ENCODE measurements around the gene SMAD9.

SMAD9 gene

DNA sequence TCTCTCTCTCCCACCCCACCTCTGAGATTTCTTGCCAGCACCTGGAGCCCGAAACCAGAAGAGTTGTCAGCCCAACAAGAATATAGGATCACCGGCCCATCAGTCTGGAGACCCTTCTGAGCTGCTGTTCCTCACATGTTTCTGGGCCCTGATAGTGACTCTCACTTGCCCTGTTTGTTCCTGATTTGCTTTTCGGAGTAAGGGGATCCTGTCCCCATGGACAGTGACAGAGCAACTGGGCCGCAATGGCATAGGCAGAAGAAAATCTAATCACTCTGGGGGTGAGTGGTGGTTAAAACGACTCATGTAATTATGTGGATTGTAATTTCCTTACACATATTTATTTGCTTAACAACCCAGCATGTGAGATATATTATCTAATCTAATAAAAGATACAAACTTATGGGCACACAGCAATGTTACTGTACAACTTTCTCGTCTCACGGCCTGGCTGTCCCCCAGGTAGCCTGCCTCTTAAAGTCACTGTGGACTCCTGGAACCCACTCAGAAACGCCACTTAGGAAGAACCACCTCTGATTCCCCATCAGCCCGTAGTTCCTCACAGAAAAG, 663 bp upstream of the SMAD9 start:
- H3K9me3 ChIP-seq (ENCODE audit: control insufficient read depth, low read length) = no peaks in the 10 kb centered on the region
- peaks cover 11% of the 10 kb centered on the region for H3K4me1 ChIP-seq (ENCODE audit: control insufficient read depth, insufficient read depth, low read length)
- peak; percentile 15 for DNase-seq (ENCODE audit: low read depth)
- H3K27me3 ChIP-seq (replicated peaks; ENCODE audit: control insufficient read depth, insufficient read depth, low read length) = no peaks in the 10 kb centered on the region
- peak overlapping the region; percentile 54 for H3K9ac ChIP-seq (ENCODE audit: low read length)
- H3K36me3 ChIP-seq (ENCODE audit: control insufficient read depth, insufficient read depth, low read length, severe bottlenecking) = no peaks in the 10 kb centered on the region
- H3K4me3 ChIP-seq (ENCODE audit: low read length) = peak overlapping the region; percentile 63

DNA sequence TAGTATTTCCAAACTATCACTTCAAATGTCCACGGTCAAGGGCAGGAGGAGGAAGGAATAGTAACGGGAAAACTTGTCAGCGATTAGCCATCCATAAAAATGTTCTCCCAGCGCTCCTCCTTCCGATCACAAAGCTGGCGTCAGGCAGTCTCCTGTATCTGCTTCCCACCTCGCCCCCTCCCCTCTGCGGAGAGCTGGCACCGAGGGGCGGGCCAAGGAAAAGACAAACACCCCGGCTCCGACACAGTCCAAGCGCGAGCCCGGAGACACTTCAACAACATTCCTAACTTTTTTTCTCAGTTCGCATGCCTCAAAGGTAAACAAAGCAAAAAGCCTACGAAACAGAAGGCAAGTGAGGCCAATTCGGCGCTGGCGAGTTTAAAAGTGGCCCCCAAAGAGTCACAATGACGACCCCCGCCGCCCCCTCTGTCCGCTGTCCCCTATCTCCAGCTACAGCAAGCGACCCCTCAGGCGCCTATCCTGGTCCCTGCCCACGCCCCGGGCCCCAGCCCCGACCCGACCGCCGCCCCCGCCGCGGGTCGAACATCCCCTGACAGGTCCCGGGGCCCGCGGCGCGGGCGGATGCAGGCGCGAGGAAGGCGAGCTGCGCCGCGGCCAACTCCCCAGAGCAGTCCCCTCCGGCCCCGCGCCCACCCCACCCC, 736 bp downstream of the SMAD9 start:
- DNase-seq (ENCODE audit: low read depth) = peak; percentile 70
- Histone ChIP-seq H3K9me3 (ENCODE audit: control insufficient read depth, low read length) (no peaks in the 10 kb centered on the region), H3K36me3 (ENCODE audit: control insufficient read depth, insufficient read depth, low read length, severe bottlenecking) (no peaks in the 10 kb centered on the region), H3K4me1 (ENCODE audit: control insufficient read depth, insufficient read depth, low read length) (peaks cover 11% of the 10 kb centered on the region), H3K4me3 (ENCODE audit: low read length) (peak overlapping the region; percentile 90), H3K9ac (ENCODE audit: low read length) (peak overlapping the region; percentile 77), H3K27me3 (replicated peaks; ENCODE audit: control insufficient read depth, insufficient read depth, low read length) (no peaks in the 10 kb centered on the region)

DNA sequence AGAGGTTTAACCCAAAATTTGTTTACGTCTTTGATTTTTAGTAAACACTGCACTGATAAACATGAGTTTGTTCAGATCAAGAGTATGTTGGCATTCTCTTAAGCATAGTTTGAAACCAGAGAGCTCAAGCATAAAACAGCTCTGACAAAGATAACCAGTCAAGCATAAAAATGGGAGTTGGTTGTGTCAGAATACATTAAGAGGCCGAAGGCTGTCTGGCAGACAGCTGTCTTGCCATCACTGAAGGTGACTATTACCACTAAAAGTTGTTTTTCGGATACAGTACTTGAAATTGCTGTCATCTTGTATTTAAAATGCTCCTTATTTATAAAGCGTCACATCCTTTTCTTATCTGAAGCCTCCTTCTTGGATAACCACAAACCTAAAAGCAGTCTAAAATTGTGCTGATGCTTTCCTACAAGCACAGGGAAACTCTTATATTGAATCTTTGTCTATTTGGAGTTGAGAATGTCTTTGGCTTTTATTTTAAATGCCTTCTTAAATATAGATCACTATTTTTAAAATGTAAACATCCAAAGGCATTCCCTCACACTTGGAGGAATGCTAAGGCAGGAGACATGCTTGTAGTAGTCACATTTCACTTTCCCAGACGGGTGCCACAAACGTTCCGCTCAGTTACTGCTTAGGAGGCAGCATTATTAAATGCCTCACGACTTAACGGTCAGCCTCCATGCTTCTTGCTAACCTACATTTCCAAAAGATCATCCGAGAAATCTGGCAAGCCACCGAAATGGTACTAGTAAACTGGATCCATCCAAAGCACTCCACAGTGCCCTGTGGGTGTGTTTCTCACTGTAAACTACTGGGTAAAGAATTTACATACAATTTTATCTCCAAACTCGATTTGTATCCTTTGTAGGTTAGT, 1.5 kb downstream of the SMAD9 start:
- H3K4me1 ChIP-seq (ENCODE audit: control insufficient read depth, insufficient read depth, low read length) = peaks cover 11% of the 10 kb centered on the region
- H3K4me3 ChIP-seq (ENCODE audit: low read length) = peak overlapping the region; percentile 90
- no peaks in the 10 kb centered on the region for H3K27me3 ChIP-seq (replicated peaks; ENCODE audit: control insufficient read depth, insufficient read depth, low read length)
- H3K36me3 ChIP-seq (ENCODE audit: control insufficient read depth, insufficient read depth, low read length, severe bottlenecking) = no peaks in the 10 kb centered on the region
- no peaks in the 10 kb centered on the region for H3K9me3 ChIP-seq (ENCODE audit: control insufficient read depth, low read length)
- DNase-seq (ENCODE audit: low read depth) = peak; percentile 67
- H3K9ac ChIP-seq (ENCODE audit: low read length) = peak overlapping the region; percentile 77

DNA sequence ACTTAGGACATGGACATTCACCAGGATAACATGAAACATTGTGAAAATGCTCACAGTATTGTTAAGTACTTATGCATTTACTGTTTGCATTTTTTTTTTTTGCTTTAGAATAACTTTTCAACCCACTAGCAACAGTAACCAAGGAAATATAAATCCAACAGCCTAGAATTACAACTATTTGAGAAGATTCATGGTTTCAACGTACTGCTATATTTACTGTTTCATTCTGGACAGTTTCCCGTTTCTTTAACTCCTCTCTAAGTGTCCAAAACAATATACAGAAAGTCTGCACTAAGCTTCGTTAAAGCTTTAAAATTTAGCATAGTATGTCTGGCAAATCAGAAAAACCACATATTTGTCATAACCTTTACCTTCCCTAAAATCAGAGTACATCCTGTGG, 2.7 kb downstream of the SMAD9 start:
- Histone ChIP-seq H3K27me3 (replicated peaks; ENCODE audit: control insufficient read depth, insufficient read depth, low read length) (no peaks in the 10 kb centered on the region), H3K4me3 (ENCODE audit: low read length) (no peak overlapping the region), H3K36me3 (ENCODE audit: control insufficient read depth, insufficient read depth, low read length, severe bottlenecking) (no peaks in the 10 kb centered on the region), H3K9ac (ENCODE audit: low read length) (no peak overlapping the region), H3K9me3 (ENCODE audit: control insufficient read depth, low read length) (no peaks in the 10 kb centered on the region), H3K4me1 (ENCODE audit: control insufficient read depth, insufficient read depth, low read length) (peaks cover 11% of the 10 kb centered on the region)
- DNase-seq (ENCODE audit: low read depth) = no peak

DNA sequence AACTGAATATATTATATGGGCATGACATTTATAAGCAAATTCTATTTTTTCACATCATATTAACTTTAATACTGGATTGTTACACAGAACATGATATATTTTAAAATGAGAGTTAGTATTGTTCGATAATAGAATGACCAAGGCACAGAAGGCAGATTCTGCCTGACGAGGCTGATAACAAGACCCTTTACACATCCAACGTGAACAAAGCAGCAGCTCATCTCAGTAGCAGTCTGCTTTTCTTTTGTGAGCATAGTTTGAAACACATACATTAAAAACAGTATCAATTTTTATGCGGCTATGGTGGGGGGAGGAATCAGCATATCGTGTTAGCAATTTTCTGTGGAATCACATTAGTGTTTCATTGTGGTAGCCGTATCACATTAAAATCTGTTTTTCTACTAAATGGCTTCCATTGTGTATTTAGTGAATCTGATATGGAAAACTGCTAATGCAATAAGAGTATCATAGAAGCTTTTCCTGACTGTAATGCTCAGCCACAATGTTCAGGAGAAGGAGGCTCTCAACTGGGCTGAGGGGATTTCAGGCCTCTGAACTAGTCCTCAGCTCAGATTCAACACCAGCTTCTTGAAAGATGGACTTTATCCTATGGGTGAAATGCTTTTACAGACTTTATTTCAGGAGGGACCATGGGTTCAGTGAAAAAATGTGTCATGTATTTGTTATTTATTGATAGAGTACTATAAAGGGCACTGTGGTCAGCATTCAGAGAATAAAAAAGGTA, 4.0 kb downstream of the SMAD9 start:
- DNase-seq (ENCODE audit: low read depth) = no peak
- H3K27me3 ChIP-seq (replicated peaks; ENCODE audit: control insufficient read depth, insufficient read depth, low read length) = no peaks in the 10 kb centered on the region
- no peaks in the 10 kb centered on the region for H3K9me3 ChIP-seq (ENCODE audit: control insufficient read depth, low read length)
- no peak overlapping the region for H3K4me3 ChIP-seq (ENCODE audit: low read length)
- H3K36me3 ChIP-seq (ENCODE audit: control insufficient read depth, insufficient read depth, low read length, severe bottlenecking) = no peaks in the 10 kb centered on the region
- H3K9ac ChIP-seq (ENCODE audit: low read length) = no peak overlapping the region
- H3K4me1 ChIP-seq (ENCODE audit: control insufficient read depth, insufficient read depth, low read length) = peaks cover 11% of the 10 kb centered on the region

DNA sequence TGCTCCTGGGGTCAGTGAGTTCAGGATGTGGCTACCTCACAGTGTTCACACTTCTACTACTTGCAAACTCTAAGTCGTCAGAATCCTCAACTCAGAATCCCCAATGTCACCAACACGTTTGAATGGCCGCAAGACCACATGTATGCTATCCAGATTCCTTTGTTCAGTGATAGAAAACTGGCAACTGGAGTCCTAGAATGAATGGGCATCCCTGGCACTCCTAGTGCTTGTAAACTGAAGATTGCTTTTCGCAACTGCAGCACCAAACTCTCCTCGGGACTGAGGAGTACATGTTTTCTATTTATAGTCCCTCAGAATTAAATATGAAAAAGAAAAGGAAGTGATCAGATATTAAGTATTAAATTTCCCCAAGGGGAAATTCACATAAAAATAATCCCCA, 4.9 kb downstream of the SMAD9 start:
- H3K4me1 ChIP-seq (ENCODE audit: control insufficient read depth, insufficient read depth, low read length) = peaks cover 11% of the 10 kb centered on the region
- H3K9ac ChIP-seq (ENCODE audit: low read length) = no peak overlapping the region
- no peak for DNase-seq (ENCODE audit: low read depth)
- H3K4me3 ChIP-seq (ENCODE audit: low read length) = no peak overlapping the region
- H3K9me3 ChIP-seq (ENCODE audit: control insufficient read depth, low read length) = no peaks in the 10 kb centered on the region
- H3K36me3 ChIP-seq (ENCODE audit: control insufficient read depth, insufficient read depth, low read length, severe bottlenecking) = no peaks in the 10 kb centered on the region
- H3K27me3 ChIP-seq (replicated peaks; ENCODE audit: control insufficient read depth, insufficient read depth, low read length) = no peaks in the 10 kb centered on the region

DNA sequence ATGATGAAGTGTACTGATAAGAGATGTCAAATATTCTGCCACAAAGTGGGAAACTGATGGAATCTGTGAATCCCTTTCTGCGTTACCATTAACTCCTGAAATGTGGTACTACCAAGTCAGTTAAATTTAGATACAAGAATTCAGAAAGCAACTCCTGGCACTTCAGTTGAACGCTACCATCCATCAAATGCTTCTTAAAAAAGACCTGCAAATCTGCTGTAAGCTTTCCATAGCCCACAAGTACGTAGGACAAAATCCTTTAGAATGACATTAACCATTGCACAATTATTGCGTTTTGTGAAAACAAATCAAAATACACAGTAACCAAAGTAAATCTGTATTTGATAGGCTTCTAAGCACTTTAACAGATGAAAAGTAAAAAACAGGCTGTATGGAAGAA, 5.4 kb downstream of the SMAD9 start:
- peaks cover 11% of the 10 kb centered on the region for H3K4me1 ChIP-seq (ENCODE audit: control insufficient read depth, insufficient read depth, low read length)
- no peaks in the 10 kb centered on the region for H3K27me3 ChIP-seq (replicated peaks; ENCODE audit: control insufficient read depth, insufficient read depth, low read length)
- DNase-seq (ENCODE audit: low read depth) = no peak
- no peak overlapping the region for H3K4me3 ChIP-seq (ENCODE audit: low read length)
- no peak overlapping the region for H3K9ac ChIP-seq (ENCODE audit: low read length)
- H3K9me3 ChIP-seq (ENCODE audit: control insufficient read depth, low read length) = no peaks in the 10 kb centered on the region
- H3K36me3 ChIP-seq (ENCODE audit: control insufficient read depth, insufficient read depth, low read length, severe bottlenecking) = no peaks in the 10 kb centered on the region

DNA sequence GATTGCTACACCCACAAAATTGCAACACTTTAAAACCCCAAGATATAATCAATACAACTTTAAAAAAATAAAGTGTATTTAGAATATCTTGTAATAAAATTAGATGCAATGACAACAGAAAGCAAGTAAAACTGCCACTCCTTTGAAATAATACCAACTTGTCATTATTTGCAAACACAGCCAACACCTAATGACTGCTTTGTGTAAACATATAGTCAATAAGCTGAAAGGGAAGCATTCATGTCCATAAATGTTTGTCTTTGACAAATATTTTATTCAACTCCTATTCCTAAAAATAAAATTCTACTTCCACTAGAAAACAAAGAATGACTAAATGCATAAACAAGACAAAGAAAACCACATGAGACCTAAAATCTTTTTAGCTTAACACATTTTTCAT, 6.6 kb downstream of the SMAD9 start:
- no peak overlapping the region for H3K4me3 ChIP-seq (ENCODE audit: low read length)
- no peaks in the 10 kb centered on the region for H3K27me3 ChIP-seq (replicated peaks; ENCODE audit: control insufficient read depth, insufficient read depth, low read length)
- no peak overlapping the region for H3K9ac ChIP-seq (ENCODE audit: low read length)
- DNase-seq (ENCODE audit: low read depth) = no peak
- no peaks in the 10 kb centered on the region for H3K9me3 ChIP-seq (ENCODE audit: control insufficient read depth, low read length)
- no peaks in the 10 kb centered on the region for H3K36me3 ChIP-seq (ENCODE audit: control insufficient read depth, insufficient read depth, low read length, severe bottlenecking)
- peaks cover 8% of the 10 kb centered on the region for H3K4me1 ChIP-seq (ENCODE audit: control insufficient read depth, insufficient read depth, low read length)

DNA sequence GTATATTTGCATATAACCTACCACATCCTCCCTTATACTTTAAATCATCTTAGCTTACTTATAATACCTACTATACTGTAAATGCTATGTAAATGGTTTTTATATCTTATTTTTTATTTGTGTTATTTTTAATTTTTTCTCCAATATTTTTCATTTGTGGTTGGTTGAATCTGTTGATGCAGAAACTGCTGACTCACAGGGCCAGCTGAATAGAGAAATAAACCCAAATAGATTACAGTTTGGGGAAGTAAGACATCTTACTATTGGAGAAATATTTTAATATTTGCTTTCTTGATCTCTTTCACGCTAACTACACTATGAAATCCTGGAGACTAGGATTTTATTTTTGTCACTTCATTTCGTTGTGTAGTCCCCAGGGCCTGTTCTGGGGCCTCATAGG, 7.1 kb downstream of the SMAD9 start:
- no peaks in the 10 kb centered on the region for H3K9me3 ChIP-seq (ENCODE audit: control insufficient read depth, low read length)
- peaks cover 8% of the 10 kb centered on the region for H3K4me1 ChIP-seq (ENCODE audit: control insufficient read depth, insufficient read depth, low read length)
- H3K36me3 ChIP-seq (ENCODE audit: control insufficient read depth, insufficient read depth, low read length, severe bottlenecking) = no peaks in the 10 kb centered on the region
- no peak for DNase-seq (ENCODE audit: low read depth)
- no peak overlapping the region for H3K4me3 ChIP-seq (ENCODE audit: low read length)
- no peaks in the 10 kb centered on the region for H3K27me3 ChIP-seq (replicated peaks; ENCODE audit: control insufficient read depth, insufficient read depth, low read length)
- no peak overlapping the region for H3K9ac ChIP-seq (ENCODE audit: low read length)

DNA sequence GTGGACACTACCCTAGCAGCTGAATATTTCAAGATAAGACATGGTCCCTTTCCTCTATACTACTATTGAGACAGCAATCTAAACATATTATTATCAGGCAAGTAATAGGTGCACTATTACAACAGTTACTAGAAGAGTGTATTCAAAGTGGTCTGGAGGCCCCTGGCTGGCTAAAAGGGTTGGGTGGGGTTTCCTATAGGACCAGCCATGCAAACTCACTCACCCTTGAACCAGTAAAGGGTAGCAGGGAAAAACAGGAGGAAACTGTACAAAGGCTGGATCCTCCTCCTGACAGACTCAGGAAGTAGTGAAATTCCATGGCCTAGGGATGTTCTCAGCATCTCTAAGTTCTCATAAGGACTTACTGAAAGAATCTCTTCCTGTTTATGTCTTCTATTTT, 7.7 kb downstream of the SMAD9 start:
- no peak overlapping the region for H3K4me3 ChIP-seq (ENCODE audit: low read length)
- H3K27me3 ChIP-seq (replicated peaks; ENCODE audit: control insufficient read depth, insufficient read depth, low read length) = no peaks in the 10 kb centered on the region
- H3K9me3 ChIP-seq (ENCODE audit: control insufficient read depth, low read length) = no peaks in the 10 kb centered on the region
- H3K4me1 ChIP-seq (ENCODE audit: control insufficient read depth, insufficient read depth, low read length) = peaks cover 2% of the 10 kb centered on the region
- no peaks in the 10 kb centered on the region for H3K36me3 ChIP-seq (ENCODE audit: control insufficient read depth, insufficient read depth, low read length, severe bottlenecking)
- DNase-seq (ENCODE audit: low read depth) = no peak
- H3K9ac ChIP-seq (ENCODE audit: low read length) = no peak overlapping the region

DNA sequence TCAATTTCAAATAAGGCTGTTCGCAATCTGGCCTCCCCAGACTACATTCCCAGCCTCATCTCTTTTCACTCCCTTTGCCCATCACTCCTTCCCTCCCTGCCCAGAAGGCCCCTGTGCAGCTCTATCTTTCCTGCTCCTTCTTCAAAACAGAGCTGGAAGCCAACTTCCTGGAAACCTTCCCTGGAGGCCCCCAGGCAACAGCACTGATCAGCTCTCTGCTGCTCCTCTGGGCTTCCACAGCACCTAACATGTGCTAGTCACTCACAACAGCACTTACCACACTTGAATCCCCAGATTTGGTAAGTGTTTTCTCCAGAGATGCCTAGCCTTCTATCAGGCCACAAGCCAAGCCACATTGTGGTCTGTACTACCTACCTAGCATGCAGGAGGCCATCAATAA, 9.5 kb downstream of the SMAD9 start:
- Histone ChIP-seq H3K36me3 (ENCODE audit: control insufficient read depth, insufficient read depth, low read length, severe bottlenecking) (no peaks in the 10 kb centered on the region), H3K9ac (ENCODE audit: low read length) (no peak overlapping the region), H3K4me3 (ENCODE audit: low read length) (no peak overlapping the region), H3K9me3 (ENCODE audit: control insufficient read depth, low read length) (no peaks in the 10 kb centered on the region), H3K27me3 (replicated peaks; ENCODE audit: control insufficient read depth, insufficient read depth, low read length) (no peaks in the 10 kb centered on the region), H3K4me1 (ENCODE audit: control insufficient read depth, insufficient read depth, low read length) (no peaks in the 10 kb centered on the region)
- no peak for DNase-seq (ENCODE audit: low read depth)

Data from adipocyte (in vitro differentiated cells).